ENCODE measurements around the gene OR51B4. TPM values are rescaled to one million over a fixed set of nuclear protein-coding genes. Genes with fewer than 3 reads are reported as not detected.

Gene OR51B4
- total RNA-seq, 1 experiment from 2014 or later: not detected

DNA sequence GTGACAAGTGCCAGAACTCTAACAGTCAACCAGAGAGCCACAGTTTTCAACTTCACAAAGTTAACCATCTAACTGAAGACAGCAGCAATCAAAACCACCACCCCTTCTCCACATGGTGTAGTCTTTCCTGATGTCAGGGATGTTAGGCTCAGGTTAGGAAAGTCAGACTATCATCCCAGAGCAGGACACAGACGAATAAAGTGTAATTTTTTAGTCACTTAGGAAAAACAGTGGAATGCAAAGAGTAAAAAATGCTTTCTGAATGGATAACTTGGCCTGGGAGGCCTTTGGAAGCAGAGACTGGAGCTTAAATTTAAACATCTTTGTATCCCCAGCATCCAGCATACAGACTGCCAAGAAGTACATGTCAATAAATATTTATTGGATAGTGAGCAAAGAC lies 15.4 kb downstream of the OR51B4 start:
- H3K56ac ChIP-seq (ENCODE audit: insufficient read length, low read depth, low read length): no peak overlapping the region
- Mint-ChIP-seq H3K9me3 (no peaks in the 10 kb centered on the region), H3K4me1 (no peaks in the 10 kb centered on the region), H3K4me3 (no peak overlapping the region), H3K27me3 (ENCODE audit: low read depth) (no peaks in the 10 kb centered on the region; the same call in 1 of the 2 replicates), H3K27ac (no peak overlapping the region), H3K36me3 (ENCODE audit: insufficient read depth in 1 of 3, low read depth in 3 of 3) (no peaks in the 10 kb centered on the region; a peak in 1 of 7 replicates)
- H3K23me2 ChIP-seq (ENCODE audit: insufficient read length, low read depth, low read length, poor library complexity, severe bottlenecking): no peaks in the 10 kb centered on the region
- no CpG with 5 or more reads among the region's 1 CpG for WGBS (ENCODE audit: extremely low coverage, insufficient read length, low lambda C conversion rate)
- no peak overlapping the region for H2BK12ac ChIP-seq (ENCODE audit: insufficient read length, low read depth, low read length)
- H4K91ac ChIP-seq (ENCODE audit: insufficient read length, low read depth, low read length): no peak overlapping the region
- no peak overlapping the region for H2BK15ac ChIP-seq (ENCODE audit: low read depth, low read length)
- no peak overlapping the region for H2BK20ac ChIP-seq (ENCODE audit: low read depth, low read length, poor library complexity, severe bottlenecking)
- H3K4me2 ChIP-seq (ENCODE audit: insufficient read depth, insufficient read length, low read length): no peak overlapping the region
- H3K9me3 ChIP-seq (ENCODE audit: control insufficient read depth, low read depth, low read length): no peaks in the 10 kb centered on the region
- DNase-seq: no peak
- TF ChIP-seq, protein P1, sequence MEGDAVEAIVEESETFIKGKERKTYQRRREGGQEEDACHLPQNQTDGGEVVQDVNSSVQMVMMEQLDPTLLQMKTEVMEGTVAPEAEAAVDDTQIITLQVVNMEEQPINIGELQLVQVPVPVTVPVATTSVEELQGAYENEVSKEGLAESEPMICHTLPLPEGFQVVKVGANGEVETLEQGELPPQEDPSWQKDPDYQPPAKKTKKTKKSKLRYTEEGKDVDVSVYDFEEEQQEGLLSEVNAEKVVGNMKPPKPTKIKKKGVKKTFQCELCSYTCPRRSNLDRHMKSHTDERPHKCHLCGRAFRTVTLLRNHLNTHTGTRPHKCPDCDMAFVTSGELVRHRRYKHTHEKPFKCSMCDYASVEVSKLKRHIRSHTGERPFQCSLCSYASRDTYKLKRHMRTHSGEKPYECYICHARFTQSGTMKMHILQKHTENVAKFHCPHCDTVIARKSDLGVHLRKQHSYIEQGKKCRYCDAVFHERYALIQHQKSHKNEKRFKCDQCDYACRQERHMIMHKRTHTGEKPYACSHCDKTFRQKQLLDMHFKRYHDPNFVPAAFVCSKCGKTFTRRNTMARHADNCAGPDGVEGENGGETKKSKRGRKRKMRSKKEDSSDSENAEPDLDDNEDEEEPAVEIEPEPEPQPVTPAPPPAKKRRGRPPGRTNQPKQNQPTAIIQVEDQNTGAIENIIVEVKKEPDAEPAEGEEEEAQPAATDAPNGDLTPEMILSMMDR (conservative IDR thresholded peaks at IDR 0.05): no peak
- H3K27ac ChIP-seq (ENCODE audit: insufficient read length, low read depth, low read length): no peak overlapping the region
- H3K79me1 ChIP-seq (ENCODE audit: insufficient read depth, low read depth, low read length, poor library complexity, severe bottlenecking): no peaks in the 10 kb centered on the region
- no peak overlapping the region for H4K5ac ChIP-seq (ENCODE audit: insufficient read length, low read depth, low read length)
- no peak overlapping the region for H2AFZ ChIP-seq (ENCODE audit: low read length)
- no peak overlapping the region for H3K23ac ChIP-seq (ENCODE audit: insufficient read length, low read depth, low read length)
- H3K79me2 ChIP-seq (ENCODE audit: insufficient read depth, low read length): no peaks in the 10 kb centered on the region
- no peak overlapping the region for H3K9ac ChIP-seq (ENCODE audit: extremely low read depth, insufficient read length, low read length)
- no peak overlapping the region for H3K18ac ChIP-seq (ENCODE audit: insufficient read length, low read depth, low read length)
- no peak overlapping the region for H3T11ph ChIP-seq (ENCODE audit: low read length)
- no peak overlapping the region for H2BK120ac ChIP-seq (ENCODE audit: low read depth, low read length, poor library complexity, severe bottlenecking)
- H2AK5ac ChIP-seq (ENCODE audit: insufficient read length, low read length): no peak overlapping the region
- no peak overlapping the region for H3K4ac ChIP-seq (ENCODE audit: low read depth, low read length)
- H3K4me1 ChIP-seq (ENCODE audit: insufficient read depth, low read length): no peaks in the 10 kb centered on the region
- no peaks in the 10 kb centered on the region for H4K20me1 ChIP-seq (ENCODE audit: control insufficient read depth, insufficient read depth, insufficient read length)
- H3K27me3 ChIP-seq (ENCODE audit: insufficient read depth, low read length): no peaks in the 10 kb centered on the region
- no peak overlapping the region for H3K14ac ChIP-seq (ENCODE audit: insufficient read depth, low read length)
- H2BK5ac ChIP-seq (ENCODE audit: insufficient read length, low read length): no peak overlapping the region
- no peak overlapping the region for H4K8ac ChIP-seq (replicated peaks; ENCODE audit: insufficient read length, low read depth, low read length)

All from H9 (cell line).